CD4-positive, alpha-beta T cell treated with Interleukin-4 for 4 hours (primary cell): ENCODE data around the gene PITPNB.

Experiments
- DNase-seq: peaks from one replicate; pipeline ENCODE4 v3.0.0-alpha.2; 2020

Gene PITPNB

DNA sequence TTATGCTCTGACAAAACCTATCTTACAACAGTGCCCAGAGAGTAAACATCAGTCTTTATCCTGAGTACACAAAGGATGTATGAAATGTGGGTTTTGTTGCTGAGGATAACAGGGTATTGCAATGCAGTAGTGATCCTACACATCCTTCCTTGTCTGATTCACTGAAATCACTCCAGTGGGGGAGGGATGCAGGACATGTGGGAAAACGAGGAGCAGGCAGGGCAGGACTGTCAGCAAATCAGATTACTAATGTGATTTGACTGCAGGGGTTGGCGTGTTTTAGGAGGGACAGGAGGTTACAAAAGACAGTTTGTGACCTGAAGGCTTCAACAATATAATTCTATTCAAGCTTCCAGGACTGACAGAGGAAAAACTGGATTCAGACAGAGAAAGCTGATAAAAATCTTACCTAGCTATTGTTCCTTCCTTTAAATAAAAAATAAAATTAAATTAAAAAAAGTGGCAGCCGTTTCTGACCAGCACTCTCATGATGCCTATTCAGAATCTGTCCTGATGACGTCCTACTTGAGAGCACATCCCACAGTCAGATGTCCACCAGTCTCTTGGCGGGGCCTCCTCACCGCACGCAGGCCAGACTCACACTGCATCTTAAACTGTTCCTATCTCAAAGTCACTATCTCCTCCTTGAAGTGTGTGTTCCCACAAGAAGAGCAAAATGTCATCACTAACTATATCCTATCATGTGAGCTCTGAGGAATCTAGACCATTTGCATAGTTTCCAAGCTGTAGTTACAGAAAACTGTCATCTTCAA, 66.9 kb downstream of the PITPNB start:
- no peak for DNase-seq

DNA sequence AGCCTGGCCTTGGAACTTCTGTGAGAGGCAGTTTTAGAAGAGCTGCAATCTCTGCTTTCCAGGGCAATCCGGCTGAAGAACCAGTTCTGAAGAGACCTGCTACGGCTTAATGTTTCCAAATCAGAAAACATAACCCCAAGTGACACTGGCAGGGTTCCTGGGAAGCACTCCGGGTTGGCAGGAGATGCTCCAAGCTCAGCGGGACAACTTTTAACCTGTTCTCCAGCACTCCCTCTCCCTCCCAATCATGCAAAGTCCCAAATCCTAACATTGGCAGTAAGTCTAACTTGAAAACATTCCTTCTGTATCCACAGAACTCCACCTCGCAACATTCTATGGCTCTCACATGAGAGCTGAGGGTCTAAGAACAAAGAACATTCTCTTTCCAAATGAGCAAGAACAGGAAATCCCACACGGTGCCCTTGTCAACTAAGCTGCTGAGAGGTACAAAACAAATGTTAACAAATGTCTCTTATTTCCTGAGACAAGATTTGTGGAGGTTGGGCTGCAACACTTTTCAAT, 69.0 kb downstream of the PITPNB start:
- DNase-seq, result no peak

DNA sequence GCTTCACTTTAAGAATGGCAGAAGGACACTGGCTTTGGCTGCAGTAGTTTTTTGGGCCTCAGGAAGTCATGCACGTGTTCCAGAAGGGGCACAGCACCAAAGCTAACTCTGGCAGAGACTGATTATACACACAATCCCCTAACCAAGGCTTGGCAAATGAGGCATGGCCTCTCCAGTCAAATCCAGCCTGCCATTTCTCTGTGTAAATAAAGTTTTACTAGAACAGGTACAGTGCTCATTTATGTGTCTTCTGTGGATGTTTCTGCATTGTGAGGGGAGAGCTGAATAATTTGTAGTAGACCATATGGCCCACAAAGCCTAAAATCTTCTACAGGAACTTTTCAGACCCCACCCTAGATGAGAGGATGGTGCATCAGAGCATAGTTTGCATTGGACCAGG, 71.1 kb downstream of the PITPNB start:
- no peak for DNase-seq

DNA sequence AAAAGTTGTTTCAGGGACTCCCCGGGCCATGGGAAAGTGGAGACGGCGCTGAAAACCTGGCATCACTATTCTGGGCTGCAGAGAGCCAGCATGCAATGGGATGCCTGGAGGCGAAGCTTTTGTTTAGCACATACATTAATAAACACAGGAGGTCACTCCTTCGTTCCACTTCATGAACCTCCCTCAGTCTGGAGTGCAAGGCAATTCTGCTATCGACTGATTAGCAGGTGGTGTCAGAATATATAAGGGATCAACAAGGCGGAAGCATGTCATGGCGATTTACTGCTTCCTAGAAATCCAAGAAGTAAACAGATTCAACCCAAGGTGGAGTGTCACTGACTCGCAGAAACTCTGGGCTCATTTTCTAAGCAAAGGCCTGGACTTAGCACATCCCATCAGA, 72.1 kb downstream of the PITPNB start:
- DNase-seq, result no peak

DNA sequence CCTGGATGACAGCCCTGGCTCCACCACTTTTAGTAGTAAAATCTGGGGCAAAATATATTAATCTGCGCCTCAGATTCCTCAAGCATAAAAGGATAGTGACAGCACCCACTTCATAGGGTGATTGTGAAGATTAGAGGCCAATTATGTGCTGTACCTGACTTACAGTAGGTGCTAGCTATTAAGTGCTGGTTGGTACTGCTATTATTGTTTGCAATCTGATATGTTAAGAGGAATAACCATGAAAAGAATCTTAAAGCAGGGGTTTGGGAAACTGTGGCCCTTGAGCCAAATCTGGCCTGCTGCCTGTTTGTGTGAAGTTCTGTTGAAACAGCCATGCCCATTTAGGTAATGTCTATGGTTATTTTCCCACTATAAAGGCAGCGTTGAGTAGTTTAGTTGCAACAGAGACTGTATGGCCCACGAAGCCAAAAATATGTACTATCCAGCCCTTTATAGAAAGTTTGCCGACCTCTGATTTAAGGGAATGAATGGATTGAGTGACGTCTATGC, 72.8 kb downstream of the PITPNB start:
- DNase-seq, result no peak

DNA sequence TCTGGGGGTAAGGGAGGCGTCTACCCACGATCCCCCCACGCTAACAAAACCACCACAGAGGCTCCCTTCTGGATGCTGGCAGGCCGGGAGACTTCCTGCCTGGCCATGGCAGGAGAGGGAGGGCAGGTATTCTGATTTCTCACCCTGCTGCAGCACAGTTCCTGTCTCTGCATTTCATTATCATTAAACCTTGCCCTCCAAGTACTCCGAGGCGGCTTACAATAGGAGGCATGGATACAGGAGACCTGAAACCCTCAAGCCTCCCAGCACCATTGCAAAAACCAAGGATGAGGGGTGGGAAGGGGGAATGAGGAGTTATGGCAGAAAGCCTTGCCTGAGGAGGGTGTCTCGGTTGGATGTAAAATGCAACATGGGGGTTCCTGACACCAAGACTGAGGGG, 73.4 kb downstream of the PITPNB start:
- DNase-seq, result no peak

DNA sequence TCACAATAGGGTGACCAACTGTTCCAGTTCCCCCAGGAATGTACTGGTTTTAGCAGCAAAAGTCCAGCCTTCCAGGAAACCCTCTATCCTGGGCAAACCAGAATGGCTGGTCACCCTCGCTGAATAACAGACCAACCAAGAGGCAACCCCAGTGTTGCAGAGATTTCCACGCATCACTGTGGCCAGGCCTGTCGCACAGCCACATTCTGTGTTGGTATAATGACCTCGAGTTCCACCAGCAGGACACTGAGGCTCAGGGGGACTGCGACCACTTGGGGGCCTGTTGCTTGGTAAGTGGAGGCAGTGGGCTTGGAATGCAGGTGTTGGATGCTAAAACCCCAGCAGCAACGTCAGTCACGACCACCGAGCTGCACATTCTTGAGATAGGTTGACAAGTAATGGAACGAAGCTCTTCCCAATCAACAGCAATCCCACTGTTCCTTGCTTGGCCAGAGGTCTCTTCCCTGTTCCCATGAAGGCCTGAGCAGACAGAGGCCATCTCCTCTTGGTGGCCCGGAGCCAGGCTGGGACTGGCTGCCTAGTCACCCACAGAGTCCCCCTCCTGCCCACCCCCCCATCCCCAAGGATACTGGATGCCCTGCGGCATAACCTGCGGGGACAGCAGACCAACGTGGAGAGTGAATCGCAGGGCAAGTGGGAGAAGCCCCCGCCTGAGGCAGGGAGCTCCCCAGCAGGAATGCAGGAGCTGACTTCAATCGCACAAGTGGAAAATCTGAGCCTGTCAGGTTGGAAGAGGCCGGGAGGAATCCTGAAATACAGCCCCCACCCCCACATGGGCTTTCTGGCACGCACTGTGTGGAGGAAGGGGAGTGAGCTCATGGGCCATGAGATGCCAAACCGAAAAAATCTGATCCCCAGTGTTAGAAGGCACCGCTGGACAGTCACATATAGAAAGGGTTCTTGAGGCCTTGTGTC, 74.1 kb downstream of the PITPNB start:
- no peak for DNase-seq

DNA sequence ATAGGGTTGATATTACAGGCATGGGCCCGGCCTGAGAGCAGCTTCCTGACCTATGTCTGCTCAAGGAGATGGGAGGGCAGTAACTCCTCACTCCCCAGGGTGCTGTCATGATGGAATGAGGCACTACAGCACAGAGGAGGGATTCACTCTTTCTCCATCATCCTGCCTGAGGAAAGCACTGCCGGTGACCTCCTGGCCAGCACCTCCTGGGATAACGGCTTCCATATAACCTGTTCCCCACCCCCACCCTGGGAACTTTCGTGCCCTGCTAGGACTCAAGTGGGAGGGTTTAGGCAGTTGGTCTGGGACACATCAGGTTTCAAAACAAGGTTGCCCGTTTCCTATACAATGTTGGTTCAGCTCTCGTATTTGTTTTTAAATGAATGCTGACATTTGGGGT, 74.8 kb downstream of the PITPNB start:
- DNase-seq, result no peak

DNA sequence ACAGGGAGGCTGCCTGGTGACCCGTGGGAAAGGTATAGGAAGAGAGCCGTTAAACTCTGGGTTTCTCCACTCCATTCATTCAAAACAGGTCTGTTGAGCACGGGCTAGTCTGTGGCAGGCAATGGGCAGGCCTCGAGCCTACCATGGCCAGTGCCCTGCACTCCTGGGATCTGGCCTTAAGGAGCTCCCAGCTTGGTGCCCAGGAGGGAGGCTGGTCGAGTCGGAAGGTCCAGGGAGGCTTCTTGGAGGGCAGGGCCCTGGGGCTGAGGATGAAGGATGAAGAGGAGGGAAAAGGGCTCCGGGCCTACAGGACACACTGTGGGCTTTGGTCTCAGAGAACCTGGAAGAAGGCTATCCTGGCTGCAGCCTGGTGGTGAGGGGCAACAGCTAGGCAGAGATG, 75.6 kb downstream of the PITPNB start:
- DNase-seq, result no peak

DNA sequence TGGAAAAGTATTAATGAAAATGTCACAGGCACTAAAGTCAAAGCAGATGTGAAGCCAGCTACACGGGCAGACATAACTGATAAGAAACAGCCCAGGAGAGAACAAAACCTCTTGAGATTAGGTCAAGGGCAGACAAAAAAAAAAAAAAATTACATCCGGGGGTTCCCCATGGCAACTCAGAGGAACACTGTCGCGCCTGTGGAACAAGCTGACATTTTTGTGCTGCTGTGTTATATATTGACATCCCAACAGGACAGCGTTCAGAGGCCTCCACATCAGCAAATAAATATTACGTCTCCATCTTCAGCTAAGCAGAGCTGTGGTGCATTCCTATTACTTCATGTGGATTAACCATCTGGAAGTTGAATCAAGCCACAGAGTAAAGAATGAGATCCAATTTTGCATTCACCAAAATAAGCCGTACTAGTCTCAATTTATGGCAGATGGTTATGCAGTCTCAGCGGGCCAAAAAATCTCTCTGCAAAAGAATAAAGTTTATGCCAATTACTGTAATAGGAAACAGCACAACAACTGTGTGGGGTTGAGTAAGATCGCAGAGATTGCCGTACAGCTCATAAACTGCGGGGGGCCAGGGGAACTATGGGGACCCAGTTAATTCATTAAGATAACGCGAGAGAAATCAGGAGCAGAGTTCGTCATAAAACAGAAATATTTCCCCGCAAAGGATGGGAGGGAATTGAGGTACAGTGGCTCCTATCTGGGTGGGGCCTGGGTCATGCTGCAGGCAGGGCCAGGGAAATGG, 76.2 kb downstream of the PITPNB start:
- DNase-seq, result no peak

DNA sequence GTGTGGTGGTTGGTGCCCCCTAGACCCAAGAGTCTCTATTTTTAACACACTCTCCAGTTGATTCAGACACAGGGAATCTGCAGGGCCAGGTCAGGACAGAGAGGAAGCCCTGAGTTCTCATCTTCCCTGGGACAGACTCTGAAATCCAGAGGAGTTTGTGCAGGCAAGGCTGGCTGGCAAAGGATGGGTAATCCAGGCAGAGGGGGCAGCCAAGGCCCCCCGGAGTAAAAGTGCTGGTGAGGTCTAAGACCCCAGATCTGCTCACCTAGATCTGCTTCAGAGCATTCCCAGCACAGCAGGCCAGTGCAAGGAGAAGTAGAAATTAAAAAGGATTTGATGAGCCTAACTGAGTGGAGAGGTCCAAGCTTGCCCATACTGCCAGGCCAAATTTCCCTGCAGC, 76.9 kb downstream of the PITPNB start:
- no peak for DNase-seq

DNA sequence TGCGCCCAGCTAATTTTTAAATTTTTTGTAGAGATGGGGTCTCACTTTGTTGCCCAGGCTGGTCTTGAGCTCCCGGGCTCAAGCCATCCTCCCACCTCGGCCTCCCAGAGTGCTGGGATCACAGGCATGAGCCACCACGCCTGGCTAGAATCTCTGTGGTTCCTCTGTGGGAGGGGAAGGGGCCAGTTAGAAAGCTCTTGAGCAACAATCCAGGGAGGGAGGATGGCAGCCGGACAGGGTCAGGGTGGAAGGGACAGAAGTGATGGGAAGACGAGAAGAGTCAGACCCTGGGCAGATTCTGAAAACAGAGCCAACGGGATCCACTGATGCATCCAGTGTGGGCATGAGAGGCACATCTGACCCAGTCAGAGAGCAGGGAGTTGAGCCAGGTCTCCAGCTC, 78.6 kb downstream of the PITPNB start:
- DNase-seq, result no peak

DNA sequence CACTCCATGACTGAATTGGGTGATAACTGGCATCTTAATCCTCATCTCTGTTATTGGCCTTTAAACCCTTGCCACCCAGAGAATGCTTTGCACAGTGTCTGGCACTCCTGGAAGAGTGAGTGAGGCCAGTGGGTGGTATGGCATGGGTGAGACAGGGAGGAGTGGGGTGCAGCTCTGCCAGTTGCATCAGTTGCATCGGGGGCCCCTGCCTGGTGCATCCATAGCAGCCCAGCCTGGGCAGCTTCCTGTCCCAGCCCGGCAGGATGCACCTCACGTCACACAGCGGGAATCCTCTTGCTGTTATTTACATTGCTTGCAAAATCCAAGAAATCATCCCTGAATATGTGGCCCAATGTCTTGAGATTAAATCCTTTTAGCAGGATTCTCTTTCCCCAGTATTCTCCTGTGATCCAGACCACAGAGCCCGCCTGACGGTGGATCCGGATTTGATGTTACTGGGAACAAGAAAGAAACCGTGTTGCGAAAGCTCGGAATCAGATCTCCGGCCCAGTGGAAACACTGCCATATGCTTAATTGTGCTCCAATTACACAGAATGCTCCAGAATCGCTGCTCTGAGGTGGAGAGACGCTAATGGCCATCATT, 79.9 kb downstream of the PITPNB start:
- no peak for DNase-seq

DNA sequence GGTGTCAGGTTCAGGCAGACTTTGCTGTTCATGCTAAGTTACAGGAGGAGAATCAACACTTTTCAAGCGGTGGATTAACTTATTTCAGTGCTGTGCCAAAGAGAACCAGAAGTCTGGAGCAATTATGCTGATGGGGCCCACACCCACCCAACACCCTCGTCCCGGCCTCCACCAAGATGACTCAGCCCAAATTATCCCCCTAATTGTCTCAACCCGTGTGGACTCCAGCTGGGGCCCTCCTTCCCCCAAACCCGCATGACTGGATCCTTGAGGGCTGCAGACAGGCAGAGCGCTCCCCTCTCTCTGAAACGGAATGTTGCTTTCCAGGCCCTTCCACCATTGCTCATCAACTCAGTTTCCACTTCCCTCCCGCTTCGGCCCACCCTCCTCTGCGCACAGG, 82.9 kb downstream of the PITPNB start:
- DNase-seq, result no peak

DNA sequence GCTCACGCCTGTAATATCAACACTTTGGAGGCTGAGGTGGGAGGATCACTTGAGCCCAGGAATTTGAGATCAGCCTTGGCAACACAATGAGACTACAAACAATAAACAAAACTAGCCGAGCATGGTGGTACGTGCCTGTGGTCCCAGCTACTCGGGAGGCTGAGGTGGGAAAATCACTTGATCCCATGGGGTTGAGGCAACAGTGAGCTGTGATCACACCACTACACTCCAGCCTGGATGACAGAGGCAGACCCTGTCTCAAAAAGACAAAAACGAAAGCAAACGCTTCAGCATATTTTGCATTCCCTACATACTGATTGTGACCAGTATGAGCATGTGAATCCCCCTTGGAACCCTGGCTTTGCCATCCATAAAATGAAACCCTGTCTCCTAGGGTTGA, 83.6 kb downstream of the PITPNB start:
- DNase-seq, result no peak

DNA sequence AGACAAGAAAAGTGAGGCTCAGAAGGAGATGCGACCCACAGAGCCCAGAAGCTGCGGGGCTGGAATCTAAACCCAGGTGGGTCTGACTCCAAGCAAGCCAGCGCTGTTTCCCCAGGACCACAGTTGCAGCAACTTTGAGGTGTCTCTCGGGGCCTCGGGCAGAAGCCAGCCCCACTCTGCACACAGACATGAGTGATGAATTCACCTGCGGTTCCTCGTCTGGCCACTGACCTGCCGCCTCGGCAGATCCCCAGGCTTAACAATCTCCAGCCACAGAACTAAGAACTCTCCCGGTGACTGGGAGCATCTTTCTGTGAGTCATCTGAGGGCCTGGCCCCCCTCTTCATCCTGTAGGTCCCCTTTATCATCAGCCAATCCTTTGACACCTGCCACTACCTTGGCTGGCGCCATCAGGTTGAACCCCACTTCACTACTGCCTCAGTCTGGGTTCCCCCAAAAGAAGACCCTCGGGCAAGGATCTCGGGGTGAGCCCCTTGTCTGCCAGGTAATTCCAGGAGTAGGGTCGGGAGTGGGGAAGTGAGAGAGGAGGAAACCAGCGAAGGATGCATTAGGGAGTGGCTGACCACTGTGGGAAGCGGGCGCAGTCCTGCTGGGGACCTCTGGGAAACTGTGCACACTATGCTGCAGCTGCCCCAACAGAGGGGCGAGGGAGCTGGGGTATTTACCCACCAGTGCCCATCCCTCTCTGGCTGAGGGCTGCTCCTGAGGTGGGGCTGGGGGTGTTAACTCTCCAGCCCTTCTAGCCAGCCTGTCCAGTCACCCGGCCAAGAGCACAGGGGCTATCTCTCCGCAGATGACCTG, 84.5 kb downstream of the PITPNB start:
- no peak for DNase-seq

DNA sequence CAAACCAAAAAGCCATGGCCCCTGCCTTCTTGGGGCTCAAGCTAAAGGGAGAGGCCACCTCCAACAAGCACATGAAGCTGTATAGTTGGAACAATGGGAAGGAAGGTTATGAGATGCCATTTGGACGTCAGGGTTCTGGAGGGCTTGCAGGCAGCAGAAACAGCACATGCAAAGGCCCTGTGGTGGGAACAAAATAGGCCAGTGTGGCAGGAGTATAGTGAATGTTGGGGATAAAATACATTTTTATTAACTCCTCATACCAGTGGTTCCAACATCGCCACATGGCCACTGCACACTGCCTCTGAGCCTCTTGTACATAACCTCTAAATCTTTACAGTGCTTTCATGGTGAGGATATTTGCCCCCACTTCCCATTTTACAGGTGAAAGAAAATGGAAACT, 85.3 kb downstream of the PITPNB start:
- no peak for DNase-seq

DNA sequence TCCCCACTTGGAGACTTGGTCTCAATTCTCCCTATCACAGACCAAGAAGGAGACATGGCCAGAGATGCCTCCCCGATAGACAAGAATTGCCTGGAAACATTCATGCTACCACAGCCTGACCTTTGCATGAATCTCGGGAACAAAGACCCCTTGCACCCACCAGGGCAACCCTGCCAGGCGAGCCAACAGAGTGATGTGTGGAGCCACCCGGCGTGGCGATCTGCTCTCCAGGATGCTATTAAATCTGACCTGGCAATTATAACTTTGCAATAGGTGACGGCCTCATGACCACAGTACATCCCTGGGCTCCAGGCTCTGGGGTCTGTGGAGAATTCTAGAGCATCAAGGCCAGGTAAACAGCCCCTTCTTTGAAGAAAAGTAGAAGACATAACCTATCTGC, 86.5 kb downstream of the PITPNB start:
- DNase-seq, result no peak

DNA sequence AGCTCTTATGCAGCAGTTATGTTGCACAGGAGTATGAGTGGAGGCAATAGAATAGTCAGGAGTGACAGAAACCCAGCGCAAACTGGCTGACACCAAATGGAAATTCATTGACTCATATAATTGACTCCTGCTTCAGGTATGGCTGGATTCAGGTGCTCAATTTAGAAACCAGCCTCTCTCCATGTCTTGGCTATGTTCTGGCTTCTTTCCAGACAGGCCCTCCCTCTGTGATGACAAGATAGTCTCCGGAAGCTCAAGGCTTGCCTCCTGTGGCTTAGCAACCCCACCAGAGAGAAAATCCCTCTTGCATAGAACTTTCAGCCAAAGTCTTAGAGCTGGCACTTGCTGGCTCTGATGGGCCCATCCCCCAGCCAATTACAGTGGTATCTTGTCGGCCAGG, 89.4 kb downstream of the PITPNB start:
- no peak for DNase-seq

DNA sequence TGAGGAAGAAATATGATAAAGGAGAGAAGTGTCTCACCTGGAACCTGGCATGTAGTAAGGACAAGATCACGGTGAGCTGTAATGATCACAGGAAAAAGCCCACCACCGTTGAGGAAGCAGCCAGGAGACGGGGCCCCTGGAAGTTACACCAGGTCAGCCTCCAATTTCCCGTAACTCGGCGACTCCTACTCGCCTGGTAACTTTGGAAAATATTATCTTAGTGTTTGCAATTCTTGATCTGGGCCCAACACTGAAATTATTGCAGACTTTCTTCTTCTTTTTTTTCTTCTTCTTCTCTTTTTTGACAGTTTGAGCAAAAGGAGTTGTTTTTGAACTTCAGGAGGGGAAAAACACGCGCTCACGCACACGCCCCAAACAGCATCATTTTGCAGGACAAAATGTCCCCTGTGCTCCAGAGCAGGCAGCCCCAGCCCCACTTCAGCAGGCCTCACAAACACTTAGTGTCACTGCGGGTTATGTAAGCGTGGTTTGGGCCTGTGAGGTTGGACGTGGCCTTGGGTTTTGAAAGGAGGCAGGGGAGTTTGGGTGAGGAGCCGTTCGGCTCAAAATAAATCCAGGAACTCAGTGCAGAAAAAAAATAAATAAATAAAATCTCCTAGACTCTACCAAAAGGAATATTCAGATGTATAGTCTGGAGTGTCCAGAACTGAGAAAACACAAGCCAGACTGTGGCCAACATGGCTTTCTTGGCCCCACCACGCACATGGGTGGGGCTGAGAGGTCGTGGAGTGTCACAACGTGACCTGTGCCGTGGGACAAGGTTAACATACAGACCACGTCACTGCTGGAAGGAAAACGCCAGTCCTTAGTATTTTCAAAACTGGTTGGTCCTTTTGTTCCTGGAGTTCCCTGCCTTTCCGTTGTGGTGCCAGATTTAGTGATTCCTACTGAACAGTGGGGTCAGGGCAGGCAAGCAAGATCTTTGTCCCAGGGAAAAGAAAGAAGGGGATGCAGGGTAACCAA, 91.2 kb downstream of the PITPNB start:
- no peak for DNase-seq
